GM12878 (cell line): ENCODE results near the gene DENND1B. TPM values are rescaled to one million over a fixed set of nuclear protein-coding genes. Genes with fewer than 3 reads are reported as not detected.

Experiments used
- EZH2 ChIP-seq: IDR thresholded peaks from 2 replicates; pipeline ENCODE4 v1.6.1; 2012; ENCODE audit warnings: low read depth, mild to moderate bottlenecking, control low read depth, inconsistent platforms, low read length, borderline replicate concordance; ENCODE audit not compliant: control insufficient read depth
- HCFC1 ChIP-seq: fragments of 150-350 bp; IDR thresholded peaks from 2 replicates; pipeline ENCODE4 v1.6.1; 2014; ENCODE audit warnings: low read length
- MTA2 ChIP-seq: fragments of 450-650 bp; IDR thresholded peaks from 2 replicates; pipeline ENCODE4 v1.6.1; 2016; ENCODE audit warnings: low read depth, mild to moderate bottlenecking, moderate library complexity
- PBX3 ChIP-seq: IDR thresholded peaks from 2 replicates; pipeline ENCODE4 v1.6.1; 2011; ENCODE audit warnings: mild to moderate bottlenecking, low read depth, low read length, moderate library complexity; ENCODE audit not compliant: insufficient replicate concordance
- POLR2AphosphoS2 ChIP-seq: IDR thresholded peaks from 2 replicates; pipeline ENCODE4 v1.6.1; 2011; ENCODE audit warnings: low read depth, mild to moderate bottlenecking, low read length, improper control_type of control experiment, moderate library complexity
- RB1 ChIP-seq: fragments of 450-650 bp; formaldehyde crosslinking; IDR thresholded peaks from 2 replicates; pipeline ENCODE4 v1.6.1; 2017; ENCODE audit warnings: mild to moderate bottlenecking, borderline replicate concordance
- RELA ChIP-seq: fragments of 450-650 bp; IDR thresholded peaks from 2 replicates; pipeline ENCODE4 v1.8.0; 2014; ENCODE audit warnings: borderline replicate concordance; ENCODE audit not compliant: partially characterized antibody
- polyA plus RNA-seq, 11 experiments: library from polyadenylated mRNA; depleted of rRNA in 4 of 11; unstranded in 6 of 11; stranded (reverse) in 5 of 11; fragments of >200 nt; fragmentation: Nextera tagmentation in 4 of 11; fragmentation: Illumina TruSeq in 1 of 11; extraction: Ambion mirVana in 4 of 11; extraction: Trizol in 1 of 11; gene quantifications; 1 replicate in 1 of 11; 2 replicates in 10 of 11; pipeline versions ENCODE4 v1.2.1 to v1.2.3, GENCODE V29; 2011 to 2016; ENCODE audit warnings: inconsistent platforms in 2 of 11, missing spikeins in 2 of 11, low read depth in 1 of 11
- total RNA-seq, 4 experiments: library from RNA; depleted of rRNA in 3 of 4; stranded (reverse); fragments of >200 nt in 3 of 4; fragmentation: Illumina TruSeq in 1 of 4; extraction: Trizol in 1 of 4; gene quantifications; 2 replicates each; pipeline versions ENCODE4 v1.2.1 to v1.2.3, GENCODE V29; 2013 to 2021
- TF ChIP-seq, protein P1 (sequence below): fragments of 450-650 bp; formaldehyde crosslinking; IDR thresholded peaks from 2 replicates; pipeline ENCODE4 v1.5.0; 2022; ENCODE audit warnings: mild to moderate bottlenecking, missing genetic modification characterization
- TF ChIP-seq, protein P2 (sequence below): fragments of 450-650 bp; IDR thresholded peaks from 2 replicates; pipeline ENCODE4 v1.6.1; 2016; ENCODE audit warnings: mild to moderate bottlenecking, moderate library complexity, borderline replicate concordance

DENND1B gene
- total and polyA plus RNA-seq, 10 of the 15 experiments (the other 5 are each of a cell fraction or from before 2014, with no cell fraction given) = 1.7 to 10.7 (median 8.0) TPM

GRCh38 chr1:197567442-197567841, 207.8 kb downstream of the DENND1B start (continued):
- TF ChIP-seq, protein P1, sequence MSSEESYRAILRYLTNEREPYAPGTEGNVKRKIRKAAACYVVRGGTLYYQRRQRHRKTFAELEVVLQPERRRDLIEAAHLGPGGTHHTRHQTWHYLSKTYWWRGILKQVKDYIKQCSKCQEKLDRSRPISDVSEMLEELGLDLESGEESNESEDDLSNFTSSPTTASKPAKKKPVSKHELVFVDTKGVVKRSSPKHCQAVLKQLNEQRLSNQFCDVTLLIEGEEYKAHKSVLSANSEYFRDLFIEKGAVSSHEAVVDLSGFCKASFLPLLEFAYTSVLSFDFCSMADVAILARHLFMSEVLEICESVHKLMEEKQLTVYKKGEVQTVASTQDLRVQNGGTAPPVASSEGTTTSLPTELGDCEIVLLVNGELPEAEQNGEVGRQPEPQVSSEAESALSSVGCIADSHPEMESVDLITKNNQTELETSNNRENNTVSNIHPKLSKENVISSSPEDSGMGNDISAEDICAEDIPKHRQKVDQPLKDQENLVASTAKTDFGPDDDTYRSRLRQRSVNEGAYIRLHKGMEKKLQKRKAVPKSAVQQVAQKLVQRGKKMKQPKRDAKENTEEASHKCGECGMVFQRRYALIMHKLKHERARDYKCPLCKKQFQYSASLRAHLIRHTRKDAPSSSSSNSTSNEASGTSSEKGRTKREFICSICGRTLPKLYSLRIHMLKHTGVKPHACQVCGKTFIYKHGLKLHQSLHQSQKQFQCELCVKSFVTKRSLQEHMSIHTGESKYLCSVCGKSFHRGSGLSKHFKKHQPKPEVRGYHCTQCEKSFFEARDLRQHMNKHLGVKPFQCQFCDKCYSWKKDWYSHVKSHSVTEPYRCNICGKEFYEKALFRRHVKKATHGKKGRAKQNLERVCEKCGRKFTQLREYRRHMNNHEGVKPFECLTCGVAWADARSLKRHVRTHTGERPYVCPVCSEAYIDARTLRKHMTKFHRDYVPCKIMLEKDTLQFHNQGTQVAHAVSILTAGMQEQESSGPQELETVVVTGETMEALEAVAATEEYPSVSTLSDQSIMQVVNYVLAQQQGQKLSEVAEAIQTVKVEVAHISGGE (CRISPR knock-in tag) = no peak
- TF ChIP-seq EZH2 (no peak), POLR2AphosphoS2 (no peak), MTA2 (no peak), HCFC1 (no peak), RB1 (no peak), RELA (no peak), PBX3 (no peak)
- TF ChIP-seq, protein P2, sequence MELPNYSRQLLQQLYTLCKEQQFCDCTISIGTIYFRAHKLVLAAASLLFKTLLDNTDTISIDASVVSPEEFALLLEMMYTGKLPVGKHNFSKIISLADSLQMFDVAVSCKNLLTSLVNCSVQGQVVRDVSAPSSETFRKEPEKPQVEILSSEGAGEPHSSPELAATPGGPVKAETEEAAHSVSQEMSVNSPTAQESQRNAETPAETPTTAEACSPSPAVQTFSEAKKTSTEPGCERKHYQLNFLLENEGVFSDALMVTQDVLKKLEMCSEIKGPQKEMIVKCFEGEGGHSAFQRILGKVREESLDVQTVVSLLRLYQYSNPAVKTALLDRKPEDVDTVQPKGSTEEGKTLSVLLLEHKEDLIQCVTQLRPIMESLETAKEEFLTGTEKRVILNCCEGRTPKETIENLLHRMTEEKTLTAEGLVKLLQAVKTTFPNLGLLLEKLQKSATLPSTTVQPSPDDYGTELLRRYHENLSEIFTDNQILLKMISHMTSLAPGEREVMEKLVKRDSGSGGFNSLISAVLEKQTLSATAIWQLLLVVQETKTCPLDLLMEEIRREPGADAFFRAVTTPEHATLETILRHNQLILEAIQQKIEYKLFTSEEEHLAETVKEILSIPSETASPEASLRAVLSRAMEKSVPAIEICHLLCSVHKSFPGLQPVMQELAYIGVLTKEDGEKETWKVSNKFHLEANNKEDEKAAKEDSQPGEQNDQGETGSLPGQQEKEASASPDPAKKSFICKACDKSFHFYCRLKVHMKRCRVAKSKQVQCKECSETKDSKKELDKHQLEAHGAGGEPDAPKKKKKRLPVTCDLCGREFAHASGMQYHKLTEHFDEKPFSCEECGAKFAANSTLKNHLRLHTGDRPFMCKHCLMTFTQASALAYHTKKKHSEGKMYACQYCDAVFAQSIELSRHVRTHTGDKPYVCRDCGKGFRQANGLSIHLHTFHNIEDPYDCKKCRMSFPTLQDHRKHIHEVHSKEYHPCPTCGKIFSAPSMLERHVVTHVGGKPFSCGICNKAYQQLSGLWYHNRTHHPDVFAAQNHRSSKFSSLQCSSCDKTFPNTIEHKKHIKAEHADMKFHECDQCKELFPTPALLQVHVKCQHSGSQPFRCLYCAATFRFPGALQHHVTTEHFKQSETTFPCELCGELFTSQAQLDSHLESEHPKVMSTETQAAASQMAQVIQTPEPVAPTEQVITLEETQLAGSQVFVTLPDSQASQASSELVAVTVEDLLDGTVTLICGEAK = no peak
